NB4 (cell line): Measurements from ENCODE around the gene GRIN3B.

ENCODE experiments used
- DNase-seq: peaks from one replicate; pipeline ENCODE4 v3.0.0; 2010; ENCODE audit warnings: low read depth
- H3K4me3 ChIP-seq: one replicate; pipeline ENCODE4 v1.5.1; 2011; ENCODE audit warnings: mild to moderate bottlenecking, low read depth, low read length, moderate library complexity
- MYC ChIP-seq: IDR thresholded peaks from 2 replicates; pipeline ENCODE4 v1.6.1; 2011; ENCODE audit warnings: low read depth, low read length
- POLR2A ChIP-seq: IDR thresholded peaks from 2 replicates; pipeline ENCODE4 v1.6.1; 2011; ENCODE audit warnings: mild to moderate bottlenecking; ENCODE audit not compliant: insufficient read length; ENCODE audit errors: extremely low read depth
- TF ChIP-seq, protein P1 (sequence below): IDR thresholded peaks from one replicate; pipeline ENCODE4 v1.5.1; 2012; ENCODE audit warnings: low read depth, low read length
- TF ChIP-seq, protein P2 (sequence below): IDR thresholded peaks from 2 replicates; pipeline ENCODE4 v1.6.1; 2011; ENCODE audit warnings: low read depth, low read length

GRIN3B gene

DNA sequence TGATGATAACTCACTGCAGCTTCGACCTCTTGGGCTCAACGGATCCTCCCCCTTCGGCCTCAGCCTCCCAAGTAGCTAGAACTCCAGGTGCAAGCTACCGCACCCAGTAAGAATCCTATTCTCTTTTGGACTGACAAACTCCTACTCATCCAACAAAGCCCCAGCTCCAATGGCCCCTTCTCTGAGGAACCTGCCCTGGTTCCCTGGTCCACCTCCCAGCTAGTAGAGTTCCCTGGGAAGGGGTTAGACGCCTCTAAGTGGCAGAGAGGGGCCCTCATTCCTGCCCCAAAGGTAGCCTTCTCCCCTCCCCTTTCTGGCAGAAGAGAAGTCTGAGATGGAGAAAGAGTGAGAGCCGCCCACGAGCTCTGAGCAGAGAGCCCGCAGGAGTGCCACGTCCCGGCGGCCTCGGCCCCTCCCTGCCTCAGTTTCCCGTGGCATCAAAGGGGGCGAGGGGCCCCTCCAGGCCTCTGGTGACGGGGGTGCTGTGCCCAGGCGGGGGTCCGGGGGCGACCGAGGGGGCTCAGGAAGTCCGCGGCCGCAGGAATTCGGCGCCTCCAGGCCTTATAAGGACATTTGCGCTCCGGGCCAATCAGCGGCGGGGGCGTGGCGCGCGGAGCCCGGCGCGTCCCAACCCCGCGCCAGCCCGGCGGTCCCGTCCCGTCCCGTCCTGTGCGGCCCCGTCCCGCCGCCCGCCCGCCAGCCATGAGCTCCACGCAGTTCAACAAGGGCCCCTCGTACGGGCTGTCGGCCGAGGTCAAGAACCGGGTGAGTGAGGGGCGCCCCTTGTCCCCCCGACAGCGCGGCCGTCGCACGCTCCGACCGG is 26.0 kb downstream of the GRIN3B start, which contains the start of gene CNN2:
Gene CNN2, plus strand, starts transcription at position 649 of the 823 bp plus-strand sequence. Its CDS starts 54 bp downstream, at position 703.
- DNase-seq = peak; percentile 73
- H3K4me3 ChIP-seq = peak within 1 kb of the TSS; percentile 68
- TF ChIP-seq, protein P1, sequence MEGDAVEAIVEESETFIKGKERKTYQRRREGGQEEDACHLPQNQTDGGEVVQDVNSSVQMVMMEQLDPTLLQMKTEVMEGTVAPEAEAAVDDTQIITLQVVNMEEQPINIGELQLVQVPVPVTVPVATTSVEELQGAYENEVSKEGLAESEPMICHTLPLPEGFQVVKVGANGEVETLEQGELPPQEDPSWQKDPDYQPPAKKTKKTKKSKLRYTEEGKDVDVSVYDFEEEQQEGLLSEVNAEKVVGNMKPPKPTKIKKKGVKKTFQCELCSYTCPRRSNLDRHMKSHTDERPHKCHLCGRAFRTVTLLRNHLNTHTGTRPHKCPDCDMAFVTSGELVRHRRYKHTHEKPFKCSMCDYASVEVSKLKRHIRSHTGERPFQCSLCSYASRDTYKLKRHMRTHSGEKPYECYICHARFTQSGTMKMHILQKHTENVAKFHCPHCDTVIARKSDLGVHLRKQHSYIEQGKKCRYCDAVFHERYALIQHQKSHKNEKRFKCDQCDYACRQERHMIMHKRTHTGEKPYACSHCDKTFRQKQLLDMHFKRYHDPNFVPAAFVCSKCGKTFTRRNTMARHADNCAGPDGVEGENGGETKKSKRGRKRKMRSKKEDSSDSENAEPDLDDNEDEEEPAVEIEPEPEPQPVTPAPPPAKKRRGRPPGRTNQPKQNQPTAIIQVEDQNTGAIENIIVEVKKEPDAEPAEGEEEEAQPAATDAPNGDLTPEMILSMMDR = no peak
- peak; percentile 11 for TF ChIP-seq POLR2A

DNA sequence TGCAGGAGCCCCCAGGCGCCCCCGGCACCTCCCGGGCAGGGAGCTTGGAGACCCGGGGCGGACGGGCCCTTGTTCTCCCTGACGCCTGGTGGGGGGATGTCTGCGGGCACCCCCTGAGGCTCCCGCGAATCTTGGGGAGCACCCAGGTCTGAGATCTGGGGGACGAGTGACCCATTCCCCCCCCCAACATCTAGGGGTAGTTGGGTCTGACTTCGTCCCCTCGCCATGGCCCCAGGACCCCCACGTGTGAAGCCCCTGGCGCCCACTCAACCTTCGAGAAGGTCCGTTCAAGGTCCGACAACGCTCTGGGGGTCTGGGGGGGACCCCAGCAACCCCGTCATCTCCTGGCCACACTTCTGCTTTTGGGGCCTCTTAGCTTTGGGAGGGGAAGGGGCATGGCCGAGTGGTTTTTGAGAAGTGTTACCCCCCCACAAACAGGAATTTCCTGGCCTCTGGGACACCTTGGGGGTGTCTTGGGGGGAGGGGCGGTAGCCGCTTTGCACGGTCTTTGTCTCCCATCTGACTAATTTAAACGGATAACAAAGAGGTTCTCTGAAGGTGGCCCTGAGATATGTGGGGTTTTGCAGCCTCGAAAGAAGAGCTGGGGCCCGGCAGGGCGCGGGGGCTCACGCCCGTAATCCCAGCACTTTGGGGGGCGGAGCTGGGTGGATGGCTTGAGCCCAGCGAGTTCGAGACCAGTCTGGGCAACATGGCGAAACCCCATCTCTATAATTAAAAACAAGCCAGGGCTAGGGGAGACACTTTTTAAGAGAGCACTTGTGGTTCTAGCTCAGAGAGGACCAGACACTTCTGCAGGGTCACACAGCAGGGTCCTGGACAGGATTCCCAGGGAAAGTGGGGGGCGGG is 26.8 kb downstream of the GRIN3B start:
- TF ChIP-seq POLR2A (no peak), MYC (no peak)
- TF ChIP-seq, protein P2, sequence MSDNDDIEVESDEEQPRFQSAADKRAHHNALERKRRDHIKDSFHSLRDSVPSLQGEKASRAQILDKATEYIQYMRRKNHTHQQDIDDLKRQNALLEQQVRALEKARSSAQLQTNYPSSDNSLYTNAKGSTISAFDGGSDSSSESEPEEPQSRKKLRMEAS = no peak
- TF ChIP-seq, protein P1 = no peak
- DNase-seq = peak; percentile 67
- H3K4me3 ChIP-seq = peak overlapping the region; percentile 68

DNA sequence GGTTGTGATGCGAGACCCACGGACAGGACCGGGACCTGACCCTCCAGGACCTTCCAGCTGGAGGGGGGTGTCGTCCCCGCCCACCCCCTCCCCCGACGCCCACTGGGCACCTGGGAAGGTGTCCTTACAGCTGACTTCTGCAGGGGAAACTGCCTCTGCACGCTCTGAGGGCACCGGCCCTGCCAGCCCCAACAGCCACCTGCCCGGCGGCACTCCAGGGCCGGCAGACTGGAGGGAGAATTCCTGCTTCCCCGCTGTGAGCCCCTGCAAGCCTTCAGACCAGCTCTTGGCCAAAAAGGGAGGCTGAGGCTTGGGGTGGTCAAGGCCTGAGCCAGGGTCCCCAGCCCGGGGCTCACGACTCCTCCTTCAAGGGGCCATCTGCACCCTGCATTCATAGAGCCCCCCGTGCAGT is 27.4 kb downstream of the GRIN3B start:
- DNase-seq = no peak
- TF ChIP-seq MYC (no peak), POLR2A (no peak)
- TF ChIP-seq, protein P1 = no peak
- TF ChIP-seq, protein P2 = no peak
- H3K4me3 ChIP-seq = peak overlapping the region; percentile 68

DNA sequence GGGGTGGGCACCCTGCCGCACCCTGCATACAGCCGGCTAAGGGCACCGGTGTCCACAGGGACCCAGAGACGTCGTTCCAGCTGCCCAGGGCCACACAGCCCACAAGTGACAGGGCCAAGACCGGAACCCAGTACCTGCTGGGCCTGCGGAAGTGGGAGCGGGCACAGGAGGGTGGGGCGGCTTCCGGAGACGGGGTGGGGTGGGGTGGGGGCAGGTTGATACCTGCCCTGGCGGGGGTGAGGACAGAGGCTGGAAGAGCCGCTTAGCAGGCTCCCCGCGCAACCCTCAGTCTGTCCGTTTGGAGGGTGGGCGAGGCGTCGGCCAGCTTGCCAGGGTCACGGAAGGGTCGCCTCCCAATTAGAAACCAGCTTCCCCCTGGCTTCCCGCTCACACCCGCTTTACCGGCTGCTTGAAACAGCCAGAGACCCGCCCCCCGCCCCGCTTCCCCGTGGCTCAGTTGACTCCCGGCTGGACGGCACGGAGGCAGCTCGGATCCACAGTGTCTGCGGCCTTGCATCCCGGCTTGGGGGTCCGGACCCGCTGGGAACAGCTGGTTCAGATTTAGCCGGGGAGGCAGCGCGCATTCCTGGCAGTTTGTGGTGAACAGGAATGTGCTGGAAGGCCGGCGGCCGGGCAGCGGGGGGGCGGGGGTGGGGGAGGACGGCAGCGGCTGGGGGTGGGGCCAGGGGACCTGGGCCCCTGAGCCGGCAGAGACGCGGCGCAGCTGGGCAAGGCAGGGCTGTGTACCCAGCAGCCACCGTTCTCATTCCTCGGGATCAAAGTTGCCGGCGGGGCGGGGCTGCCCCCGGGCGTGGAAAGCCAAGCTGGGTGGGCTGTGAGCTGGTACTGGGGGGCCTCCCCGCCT is 28.1 kb downstream of the GRIN3B start:
- TF ChIP-seq POLR2A = no peak
- TF ChIP-seq, protein P1 = no peak
- TF ChIP-seq, protein P2 = no peak
- TF ChIP-seq MYC = no peak
- peak; percentile 76 for DNase-seq
- peak overlapping the region; percentile 68 for H3K4me3 ChIP-seq

DNA sequence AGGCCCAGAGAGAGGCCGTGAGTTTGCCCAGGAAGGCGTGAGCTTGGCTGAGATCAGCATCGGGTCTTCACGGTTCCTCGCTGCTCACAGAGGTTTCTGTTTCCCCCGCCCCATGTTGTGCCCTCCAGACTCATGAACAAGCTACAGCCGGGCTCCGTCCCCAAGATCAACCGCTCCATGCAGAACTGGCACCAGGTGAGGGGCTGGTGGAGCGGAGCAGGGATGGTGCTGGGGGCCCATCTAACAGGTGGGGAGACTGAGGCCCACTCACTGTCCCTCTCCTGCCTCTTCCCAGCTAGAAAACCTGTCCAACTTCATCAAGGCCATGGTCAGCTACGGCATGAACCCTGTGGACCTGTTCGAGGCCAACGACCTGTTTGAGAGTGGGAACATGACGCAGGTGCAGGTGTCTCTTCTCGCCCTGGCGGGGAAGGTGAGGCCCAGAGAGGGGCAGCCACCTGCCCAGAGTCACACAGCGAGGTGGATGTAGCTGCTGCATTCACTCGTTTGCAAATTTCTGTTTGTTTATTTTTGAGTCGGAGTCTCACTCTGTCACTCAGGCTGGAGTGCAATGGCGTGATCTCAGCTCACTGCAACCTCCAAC is 32.1 kb downstream of the GRIN3B start:
- TF ChIP-seq POLR2A (no peak), MYC (no peak)
- no peak overlapping the region for H3K4me3 ChIP-seq
- no peak for DNase-seq
